ENCODE results near the gene ARID3A. TPM values are rescaled to one million over a fixed set of nuclear protein-coding genes. Genes with fewer than 3 reads are reported as not detected.
"Not testable (repeated sequence)": the region's sequence is repeated elsewhere in the genome, so short reads cannot be mapped to it uniquely, and the experiment has no call there.

Gene ARID3A, protein sequence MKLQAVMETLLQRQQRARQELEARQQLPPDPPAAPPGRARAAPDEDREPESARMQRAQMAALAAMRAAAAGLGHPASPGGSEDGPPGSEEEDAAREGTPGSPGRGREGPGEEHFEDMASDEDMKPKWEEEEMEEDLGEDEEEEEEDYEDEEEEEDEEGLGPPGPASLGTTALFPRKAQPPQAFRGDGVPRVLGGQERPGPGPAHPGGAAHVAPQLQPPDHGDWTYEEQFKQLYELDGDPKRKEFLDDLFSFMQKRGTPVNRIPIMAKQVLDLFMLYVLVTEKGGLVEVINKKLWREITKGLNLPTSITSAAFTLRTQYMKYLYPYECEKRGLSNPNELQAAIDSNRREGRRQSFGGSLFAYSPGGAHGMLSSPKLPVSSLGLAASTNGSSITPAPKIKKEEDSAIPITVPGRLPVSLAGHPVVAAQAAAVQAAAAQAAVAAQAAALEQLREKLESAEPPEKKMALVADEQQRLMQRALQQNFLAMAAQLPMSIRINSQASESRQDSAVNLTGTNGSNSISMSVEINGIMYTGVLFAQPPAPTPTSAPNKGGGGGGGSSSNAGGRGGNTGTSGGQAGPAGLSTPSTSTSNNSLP
- total RNA-seq (2014; rRNA removed; shearing (Covaris generic)) (6.7 and 8.5 TPM in 2 replicates), polyA plus RNA-seq (2016; fragmentation: Nextera tagmentation; extraction: Ambion mirVana) (2.4 and 2.8 TPM in 2 replicates)

GRCh38 chr19:925526-926322, at the start of gene ARID3A:
Gene ARID3A (plus strand): TSS chr19:926035. CDS start chr19:929529, 3,494 bp downstream.
- TF ChIP-seq EZH2phosphoT487 (IDR thresholded peaks at IDR 0.05; ENCODE audit: insufficient read depth, low read depth) (no peak), EZH2 (IDR thresholded peaks at IDR 0.05; ENCODE audit: insufficient read depth, poor library complexity, severe bottlenecking) (no peak)
- 0 out of 2 replicates have a peak, but pooled peaks cover 5% of the 10 kb centered on the region for H3F3A ChIP-seq (ENCODE audit: insufficient read depth)
- H3K9ac ChIP-seq: peak within 1 kb of the TSS; percentile 80
- peak within 1 kb of the TSS; percentile 78 for H3K4me3 ChIP-seq
- no peaks in the 10 kb centered on the region for H3K9me2 ChIP-seq (ENCODE audit: insufficient read depth)
- H3K27me3 ChIP-seq (replicated peaks; ENCODE audit: insufficient read depth): 0 out of 2 replicates have a peak, but pooled peaks cover under 1% of the 10 kb centered on the region
- no peaks in the 10 kb centered on the region for H3K4me1 ChIP-seq (ENCODE audit: insufficient read depth)
- 1% methylated on average over 15 to 81 of the region's 97 CpGs for WGBS, 2 experiments (ENCODE audit: low coverage in 1 of 2, low lambda C conversion rate in 2 of 2, missing lambda C conversion rate in 2 of 2)
- in situ Hi-C loops (cut with MboI): no loop called here
- peak within 1 kb of the TSS; percentile 82 for H3K4me2 ChIP-seq (ENCODE audit: unreplicated experiment)
- peak within 1 kb of the TSS; percentile 55 for H3K27ac ChIP-seq
- H3K9me3 ChIP-seq (ENCODE audit: low read depth): no peaks in the 10 kb centered on the region
- H2AFZ ChIP-seq: peak within 1 kb of the TSS; percentile 64
- no peaks in the 10 kb centered on the region for H4K20me1 ChIP-seq (ENCODE audit: insufficient read depth)
- peaks cover 48% of the 10 kb centered on the region for H3K79me2 ChIP-seq (ENCODE audit: insufficient read depth)
- DNase-seq: peak; percentile 88
- H3K36me3 ChIP-seq (ENCODE audit: low read depth): 0 out of 2 replicates have a peak, but pooled peaks cover 4% of the 10 kb centered on the region

DNA sequence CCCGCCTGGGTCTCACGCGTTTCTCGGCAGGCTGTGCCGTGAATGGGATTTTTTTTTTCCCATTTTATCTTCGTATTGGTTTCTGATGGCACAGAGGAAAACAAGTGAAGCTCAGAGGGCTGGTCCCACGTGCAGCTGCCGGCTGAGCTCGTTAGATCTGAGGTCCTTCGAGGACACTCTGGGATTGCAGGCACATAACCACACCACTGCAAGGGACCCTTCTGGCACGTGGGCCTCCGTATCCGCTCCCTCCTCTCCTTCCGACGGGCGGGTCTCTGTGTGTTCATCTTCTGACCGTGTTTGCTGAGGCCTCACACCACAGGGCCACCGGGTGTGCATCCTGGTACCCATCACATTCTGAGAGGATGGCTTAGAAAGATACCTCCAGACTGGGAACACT, 49.7 kb upstream of the ARID3A start:
- no peak overlapping the region for H3K4me2 ChIP-seq (ENCODE audit: unreplicated experiment)
- in situ Hi-C loops (cut with MboI): no loop called here
- H3K27ac ChIP-seq: no peak overlapping the region
- H4K20me1 ChIP-seq (ENCODE audit: insufficient read depth): no peaks in the 10 kb centered on the region
- H3K4me1 ChIP-seq (ENCODE audit: insufficient read depth): no peaks in the 10 kb centered on the region
- H3K36me3 ChIP-seq (ENCODE audit: low read depth): no peaks in the 10 kb centered on the region
- H3F3A ChIP-seq (ENCODE audit: insufficient read depth): no peaks in the 10 kb centered on the region
- no peak overlapping the region for H2AFZ ChIP-seq
- H3K4me3 ChIP-seq: no peak overlapping the region
- no peaks in the 10 kb centered on the region for H3K79me2 ChIP-seq (ENCODE audit: insufficient read depth)
- H3K9me2 ChIP-seq (ENCODE audit: insufficient read depth): no peaks in the 10 kb centered on the region
- H3K9me3 ChIP-seq (ENCODE audit: low read depth): no peaks in the 10 kb centered on the region
- 80 to 85% methylated on average over 18 of the region's 18 CpGs for WGBS, 2 experiments (ENCODE audit: low coverage in 1 of 2, low lambda C conversion rate in 2 of 2, missing lambda C conversion rate in 2 of 2)
- no peak for TF ChIP-seq EZH2 (IDR thresholded peaks at IDR 0.05; ENCODE audit: insufficient read depth, poor library complexity, severe bottlenecking)
- no peak for TF ChIP-seq EZH2phosphoT487 (IDR thresholded peaks at IDR 0.05; ENCODE audit: insufficient read depth, low read depth)
- no peak overlapping the region for H3K9ac ChIP-seq
- no peak for DNase-seq
- no peaks in the 10 kb centered on the region for H3K27me3 ChIP-seq (replicated peaks; ENCODE audit: insufficient read depth)

DNA sequence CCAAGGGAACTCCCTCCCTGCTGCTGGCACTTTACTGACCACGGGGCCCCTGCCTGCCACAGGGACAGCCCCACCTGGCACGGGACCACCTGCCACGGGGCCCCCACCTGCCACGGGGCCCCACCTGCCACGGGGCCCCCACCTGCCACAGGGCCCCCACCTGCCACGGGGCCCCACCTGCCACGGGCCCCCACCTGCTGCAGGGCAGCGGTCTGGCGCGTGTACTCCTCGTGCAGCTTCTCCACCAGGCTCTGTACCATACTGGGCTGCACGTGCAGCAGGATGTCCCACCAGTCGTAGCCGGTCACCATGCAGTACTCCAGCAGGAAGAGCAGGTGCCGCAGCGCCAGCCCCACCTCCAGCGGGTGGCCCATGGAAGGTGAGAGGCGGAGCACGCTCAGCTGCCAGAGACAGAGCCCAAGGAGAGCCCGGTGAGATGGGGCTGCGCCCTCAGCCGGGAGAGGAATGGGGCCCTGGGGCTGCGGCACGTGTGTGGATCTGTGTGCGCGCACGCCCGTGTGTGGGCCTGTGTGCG, 49.0 kb upstream of the ARID3A start:
- Histone ChIP-seq H3F3A (ENCODE audit: insufficient read depth) (no peaks in the 10 kb centered on the region), H3K9me2 (ENCODE audit: insufficient read depth) (no peaks in the 10 kb centered on the region), H3K4me2 (ENCODE audit: unreplicated experiment) (no peak overlapping the region), H4K20me1 (ENCODE audit: insufficient read depth) (no peaks in the 10 kb centered on the region), H3K9ac (no peak overlapping the region), H3K4me1 (ENCODE audit: insufficient read depth) (no peaks in the 10 kb centered on the region), H3K27me3 (replicated peaks; ENCODE audit: insufficient read depth) (no peaks in the 10 kb centered on the region), H3K9me3 (ENCODE audit: low read depth) (no peaks in the 10 kb centered on the region), H2AFZ (no peak overlapping the region), H3K36me3 (ENCODE audit: low read depth) (no peaks in the 10 kb centered on the region), H3K4me3 (no peak overlapping the region), H3K27ac (no peak overlapping the region), H3K79me2 (ENCODE audit: insufficient read depth) (no peaks in the 10 kb centered on the region)
- TF ChIP-seq EZH2phosphoT487 (IDR thresholded peaks at IDR 0.05; ENCODE audit: insufficient read depth, low read depth): no peak
- TF ChIP-seq EZH2 (IDR thresholded peaks at IDR 0.05; ENCODE audit: insufficient read depth, poor library complexity, severe bottlenecking): no peak
- 94 to 97% methylated on average over 23 to 28 of the region's 29 CpGs for WGBS, 2 experiments (ENCODE audit: low coverage in 1 of 2, low lambda C conversion rate in 2 of 2, missing lambda C conversion rate in 2 of 2)
- in situ Hi-C loops (cut with MboI): no loop called here
- DNase-seq: no peak

DNA sequence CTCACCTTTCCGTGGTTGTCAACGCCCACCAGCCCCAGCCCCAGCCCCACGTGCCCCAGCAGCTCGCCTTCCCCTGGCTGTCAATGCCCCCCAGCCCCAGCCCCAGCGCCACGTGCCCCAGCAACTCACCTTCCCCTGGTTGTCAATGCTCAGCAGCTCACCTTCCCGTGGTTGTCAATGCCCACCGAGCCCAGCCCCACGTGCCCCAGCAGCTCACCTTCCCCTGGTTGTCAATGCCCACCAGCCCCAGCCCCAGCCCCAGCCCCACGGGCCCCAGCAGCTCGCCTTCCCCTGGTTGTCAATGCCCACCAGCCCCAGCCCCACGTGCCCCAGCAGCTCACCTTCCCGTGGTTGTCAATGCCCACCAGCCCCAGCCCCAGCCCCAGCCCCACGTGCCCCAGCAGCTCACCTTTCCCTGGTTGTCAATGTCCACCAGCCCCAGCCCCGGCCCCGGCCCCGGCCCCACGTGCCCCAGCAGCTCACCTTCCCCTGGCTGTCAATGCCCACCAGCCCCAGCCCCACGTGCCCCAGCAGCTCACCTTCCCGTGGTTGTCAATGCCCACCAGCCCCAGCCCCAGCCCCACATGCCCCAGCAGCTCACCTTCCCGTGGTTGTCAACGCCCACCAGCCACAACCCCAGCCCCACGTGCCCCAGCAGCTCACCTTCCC, 47.7 kb upstream of the ARID3A start:
- H3F3A ChIP-seq (ENCODE audit: insufficient read depth); H3K4me2 ChIP-seq (ENCODE audit: unreplicated experiment); H3K4me3 ChIP-seq; DNase-seq; H3K9me2 ChIP-seq (ENCODE audit: insufficient read depth); H4K20me1 ChIP-seq (ENCODE audit: insufficient read depth); H2AFZ ChIP-seq; H3K9ac ChIP-seq; H3K27me3 ChIP-seq (replicated peaks; ENCODE audit: insufficient read depth); H3K9me3 ChIP-seq (ENCODE audit: low read depth); H3K79me2 ChIP-seq (ENCODE audit: insufficient read depth); H3K4me1 ChIP-seq (ENCODE audit: insufficient read depth); in situ Hi-C loops (cut with MboI); H3K36me3 ChIP-seq (ENCODE audit: low read depth); H3K27ac ChIP-seq: not testable (repeated sequence)
- WGBS, 2 experiments (ENCODE audit: low coverage in 1 of 2, low lambda C conversion rate in 2 of 2, missing lambda C conversion rate in 2 of 2): 87 to 95% methylated on average over 3 to 23 of the region's 23 CpGs

DNA sequence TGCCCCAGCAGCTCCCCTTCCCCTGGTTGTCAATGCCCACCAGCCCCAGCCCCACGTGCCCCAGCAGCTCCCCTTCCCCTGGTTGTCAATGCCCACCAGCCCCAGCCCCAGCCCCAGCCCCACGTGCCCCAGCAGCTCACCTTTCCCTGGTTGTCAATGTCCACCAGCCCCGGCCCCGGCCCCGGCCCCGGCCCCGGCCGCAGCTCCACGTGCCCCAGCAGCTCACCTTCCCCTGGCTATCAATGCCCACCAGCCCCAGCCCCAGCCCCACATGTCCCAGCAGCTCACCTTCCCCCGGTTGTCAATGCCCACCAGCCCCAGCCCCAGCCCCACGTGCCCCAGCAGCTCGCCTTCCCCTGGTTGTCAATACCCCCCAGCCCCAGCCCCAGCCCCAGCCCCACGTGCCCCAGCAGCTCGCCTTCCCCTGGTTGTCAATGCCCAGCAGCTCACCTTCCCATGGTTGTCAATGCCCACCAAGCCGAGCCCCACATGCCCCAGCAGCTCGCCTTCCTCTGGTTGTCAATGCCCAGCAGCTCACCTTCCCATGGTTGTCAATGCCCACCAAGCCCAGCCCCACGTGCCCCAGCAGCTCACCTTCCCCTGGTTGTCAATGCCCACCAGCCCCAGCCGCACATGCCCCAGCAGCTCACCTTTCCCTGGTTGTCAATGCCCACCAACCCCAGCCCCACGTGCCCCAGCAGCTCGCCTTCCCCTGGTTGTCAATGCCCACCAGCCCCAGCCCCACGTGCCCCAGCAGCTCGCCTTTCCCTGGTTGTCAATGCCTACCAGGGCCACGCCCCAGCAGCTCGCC, 46.9 kb upstream of the ARID3A start:
- H3K9me2 ChIP-seq (ENCODE audit: insufficient read depth); H3K27me3 ChIP-seq (replicated peaks; ENCODE audit: insufficient read depth); H2AFZ ChIP-seq; H3K27ac ChIP-seq; DNase-seq; H3K9ac ChIP-seq; H3F3A ChIP-seq (ENCODE audit: insufficient read depth); H3K4me1 ChIP-seq (ENCODE audit: insufficient read depth); H3K79me2 ChIP-seq (ENCODE audit: insufficient read depth); H3K4me2 ChIP-seq (ENCODE audit: unreplicated experiment); H4K20me1 ChIP-seq (ENCODE audit: insufficient read depth); in situ Hi-C loops (cut with MboI); H3K4me3 ChIP-seq; H3K36me3 ChIP-seq (ENCODE audit: low read depth); H3K9me3 ChIP-seq (ENCODE audit: low read depth): not testable (repeated sequence)
- WGBS, 2 experiments (ENCODE audit: low coverage in 1 of 2, low lambda C conversion rate in 2 of 2, missing lambda C conversion rate in 2 of 2): 91 to 92% methylated on average over 11 to 24 of the region's 24 CpGs
